Measurements from ENCODE around the gene ECE2. TPM values are rescaled to one million over a fixed set of nuclear protein-coding genes. Genes with fewer than 3 reads are reported as not detected.

ECE2 gene
- total RNA-seq, 1 donor from 2014 or later = not detected

GRCh38 chr3:184241141-184241446, 34.7 kb upstream of the ECE2 start:
- no peak for TF ChIP-seq CTCF (IDR thresholded peaks at IDR 0.05; ENCODE audit: borderline replicate concordance)
- DNase-seq = no peak
- no peak overlapping the region for H3K27ac ChIP-seq (replicated peaks)
- intact Hi-C loops (cut with micrococcal nuclease) = loop anchor here (10.0 kb wide), 1 partner anchor 56 kb away; the partner anchor contains the start of gene ABCF3
- H3K27me3 ChIP-seq (ENCODE audit: low read depth) = peaks cover 22% of the 10 kb centered on the region
- H3K4me1 ChIP-seq = peaks cover 8% of the 10 kb centered on the region
- peaks cover 37% of the 10 kb centered on the region for H3K36me3 ChIP-seq
- no peak overlapping the region for H3K4me3 ChIP-seq
- no peaks in the 10 kb centered on the region for H3K9me3 ChIP-seq (replicated peaks)

DNA sequence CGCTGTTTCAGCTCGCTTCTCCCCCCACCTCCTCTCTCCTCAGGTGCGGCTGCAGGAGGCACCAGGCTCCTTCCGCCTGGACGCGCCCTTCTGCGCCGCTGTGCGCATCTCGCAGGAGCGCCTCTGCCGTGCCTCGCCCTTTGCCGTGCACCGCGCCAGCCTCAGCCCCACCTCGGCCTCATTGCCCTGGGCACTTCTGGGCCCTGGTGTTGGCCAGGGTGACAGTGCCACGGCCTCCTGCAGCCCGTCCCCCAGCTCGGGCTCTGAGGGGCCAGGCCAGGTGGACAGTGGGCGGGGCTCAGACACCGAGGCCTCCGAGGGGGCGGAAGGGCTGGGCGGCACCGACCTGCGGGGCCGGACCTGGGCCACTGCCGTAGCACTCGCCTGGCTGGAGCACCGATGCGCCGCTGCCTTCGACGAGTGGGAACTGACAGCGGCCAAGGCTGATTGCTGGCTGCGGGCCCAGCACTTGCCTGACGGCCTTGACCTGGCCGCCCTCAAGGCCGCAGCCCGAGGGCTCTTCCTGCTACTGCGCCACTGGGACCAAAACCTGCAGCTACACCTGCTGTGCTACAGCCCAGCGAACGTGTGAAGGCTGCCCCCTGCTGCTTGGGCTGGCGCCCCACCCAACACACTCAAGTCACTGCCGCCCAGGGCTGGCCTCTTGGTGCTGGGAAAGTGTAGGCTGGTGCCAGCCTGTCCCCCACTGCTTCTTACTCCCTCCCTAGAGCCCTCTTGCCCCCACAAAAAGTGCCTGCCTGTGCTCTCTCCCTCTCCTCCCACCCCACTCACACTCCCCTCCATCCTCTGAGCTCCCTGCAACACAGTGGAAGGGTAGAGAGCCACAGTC, 34.1 kb upstream of the ECE2 start:
- peaks cover 37% of the 10 kb centered on the region for H3K36me3 ChIP-seq
- peaks cover 8% of the 10 kb centered on the region for H3K4me1 ChIP-seq
- peak; percentile 65 for TF ChIP-seq CTCF (IDR thresholded peaks at IDR 0.05; ENCODE audit: borderline replicate concordance)
- H3K27ac ChIP-seq (replicated peaks) = no peak overlapping the region
- intact Hi-C loops (cut with micrococcal nuclease) = loop anchor here (10.0 kb wide), 1 partner anchor 57 kb away; the partner anchor contains the start of gene ABCF3
- H3K27me3 ChIP-seq (ENCODE audit: low read depth) = peaks cover 16% of the 10 kb centered on the region
- peak; percentile 45 for DNase-seq
- H3K4me3 ChIP-seq = peak overlapping the region; percentile 19
- H3K9me3 ChIP-seq (replicated peaks) = no peaks in the 10 kb centered on the region

DNA sequence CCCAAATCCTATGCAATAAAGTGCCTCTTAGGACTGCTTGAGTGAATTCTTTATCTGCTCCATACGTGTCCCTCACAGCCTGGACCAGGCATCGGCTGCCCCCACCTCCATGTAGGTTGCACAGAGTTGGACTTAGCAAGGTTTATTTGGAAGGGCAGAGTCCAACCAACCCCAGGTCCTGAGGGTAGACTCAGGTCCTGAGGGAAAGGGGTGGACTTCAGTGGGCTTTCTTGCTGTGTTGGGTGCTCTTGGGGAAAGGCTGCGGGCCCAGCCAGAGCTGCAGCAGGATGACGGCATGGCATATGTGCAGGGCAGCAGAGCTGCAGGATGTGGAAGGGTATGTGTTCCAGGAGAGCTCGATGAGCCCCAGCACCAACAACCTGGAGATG, 33.5 kb upstream of the ECE2 start:
- Histone ChIP-seq H3K27me3 (ENCODE audit: low read depth) (peaks cover 11% of the 10 kb centered on the region), H3K36me3 (peaks cover 37% of the 10 kb centered on the region), H3K27ac (replicated peaks) (no peak overlapping the region), H3K9me3 (replicated peaks) (no peaks in the 10 kb centered on the region), H3K4me1 (peaks cover 9% of the 10 kb centered on the region), H3K4me3 (no peak overlapping the region)
- no peak for DNase-seq
- no peak for TF ChIP-seq CTCF (IDR thresholded peaks at IDR 0.05; ENCODE audit: borderline replicate concordance)
- intact Hi-C loops (cut with micrococcal nuclease) = loop anchor here (10.0 kb wide), 1 partner anchor 57 kb away; the partner anchor contains the start of gene ABCF3

- peaks cover 33% of the 10 kb centered on the region for H3K4me1 ChIP-seq
- H3K27me3 ChIP-seq (ENCODE audit: low read depth) = no peaks in the 10 kb centered on the region
- peak; percentile 85 for DNase-seq
- intact Hi-C loops (cut with micrococcal nuclease) = loop anchor here (10.0 kb wide), 1 partner anchor 64 kb away; the partner anchor contains the start of gene ABCF3
- TF ChIP-seq CTCF (IDR thresholded peaks at IDR 0.05; ENCODE audit: borderline replicate concordance) = no peak
- peaks cover 19% of the 10 kb centered on the region for H3K36me3 ChIP-seq
- H3K4me3 ChIP-seq = peak within 1 kb of the TSS; percentile 75
- H3K27ac ChIP-seq (replicated peaks) = peak within 1 kb of the TSS; percentile 89
- H3K9me3 ChIP-seq (replicated peaks) = no peaks in the 10 kb centered on the region
Measured at GRCh38 chr3:184248454-184249411, 27.1 kb upstream of the ECE2 start, which contains the start of gene ALG3. ALG3 (minus strand) TSS chr3:184248962; CDS start chr3:184248940, 22 bp downstream.

Data from left ventricle myocardium inferior (tissue), 1 donor.